ENCODE measurements around the gene CTIF. TPM values are rescaled to one million over a fixed set of nuclear protein-coding genes. Genes with fewer than 3 reads are reported as not detected.

The CTIF gene
- total and polyA plus RNA-seq, 11 donors: 21.2 to 93.0 (median 68.0) TPM

- TF ChIP-seq CTCF (IDR thresholded peaks at IDR 0.05): no peak
- TF ChIP-seq POLR2A (IDR thresholded peaks at IDR 0.05): no peak
- Histone ChIP-seq H3K4me1 (peaks cover 6 to 73% (median 53%) of the 10 kb centered on the region in 12 donors), H3K9me3 (no peaks in the 10 kb centered on the region), H3K4me3 (no peak overlapping the region), H3K27me3 (no peaks in the 10 kb centered on the region), H3K27ac (peak overlapping the region; percentile 49 to 98 (median 84)), H3K36me3 (no peaks in the 10 kb centered on the region)
- intact Hi-C loops (cut with DNase I): loop anchor here in 5 of 10 donors (1.0 to 10.0 kb wide), 10 partner anchors 45 to 162 kb away; no protein-coding TSS in a partner anchor
- DNase-seq (peak in 4 of 5 donors; percentile 50 to 66 (median 59)), ATAC-seq (peak; percentile 43 to 80 (median 62))
- WGBS, 4 donors: 53 to 60% (median 59%) methylated on average over 17 to 19 of the region's 19 CpGs
Measured at GRCh38 chr18:48842259-48843061, 303.6 kb downstream of the CTIF start.

- Histone ChIP-seq H3K4me3 (no peak overlapping the region), H3K4me1 (peaks cover 6 to 72% (median 58%) of the 10 kb centered on the region in 12 donors), H3K27ac (peak overlapping the region; percentile 4 to 98 (median 83)), H3K27me3 (no peaks in the 10 kb centered on the region), H3K9me3 (no peaks in the 10 kb centered on the region), H3K36me3 (no peaks in the 10 kb centered on the region)
- WGBS, 4 donors: 76 to 81% (median 79%) methylated on average over 7 to 8 of the region's 8 CpGs
- DNase-seq (peak in 2 of 5 donors; percentile 9 to 19), ATAC-seq (peak in 2 of 4 donors; percentile 2 to 10)
- intact Hi-C loops (cut with DNase I): loop anchor here in 5 of 10 donors (2.0 to 10.0 kb wide), 9 partner anchors 44 to 162 kb away; no protein-coding TSS in a partner anchor
- TF ChIP-seq POLR2A (IDR thresholded peaks at IDR 0.05) (no peak), CTCF (IDR thresholded peaks at IDR 0.05) (no peak)
Measured at GRCh38 chr18:48843162-48843561, 304.3 kb downstream of the CTIF start.

GRCh38 chr18:48843596-48843995 lies 304.8 kb downstream of the CTIF start:
- Histone ChIP-seq H3K9me3 (no peaks in the 10 kb centered on the region), H3K4me3 (no peak overlapping the region), H3K4me1 (peaks cover 6 to 75% (median 62%) of the 10 kb centered on the region in 12 donors), H3K36me3 (no peaks in the 10 kb centered on the region), H3K27ac (peak overlapping the region in 6 of 12 donors; percentile 81 to 98 (median 85)), H3K27me3 (no peaks in the 10 kb centered on the region)
- intact Hi-C loops (cut with DNase I): loop anchor here in 5 of 10 donors (2.0 to 10.0 kb wide), 9 partner anchors 44 to 163 kb away; no protein-coding TSS in a partner anchor
- DNase-seq (peak in 1 of 5 donors; percentile 15), ATAC-seq (no peak)
- 76 to 80% (median 78%) methylated on average over 4 of the region's 4 CpGs for whole genome bisulfite sequencing, 4 donors
- no peak for TF ChIP-seq POLR2A (IDR thresholded peaks at IDR 0.05)
- TF ChIP-seq CTCF (IDR thresholded peaks at IDR 0.05): no peak

GRCh38 chr18:48844271-48844670 lies 305.4 kb downstream of the CTIF start:
- peak overlapping the region in 6 of 12 donors; percentile 22 to 98 (median 85) for H3K27ac ChIP-seq
- intact Hi-C loops (cut with DNase I): loop anchor here in 5 of 10 donors (5.0 to 10.0 kb wide), 8 partner anchors 43 to 162 kb away; no protein-coding TSS in a partner anchor
- H3K4me1 ChIP-seq: peaks cover 6 to 71% (median 61%) of the 10 kb centered on the region in 12 donors

More at GRCh38 chr18:48844271-48844670, 305.4 kb downstream of the CTIF start:
- H3K36me3 ChIP-seq: no peaks in the 10 kb centered on the region
- no peaks in the 10 kb centered on the region for H3K27me3 ChIP-seq
- no peaks in the 10 kb centered on the region for H3K9me3 ChIP-seq
- no peak for TF ChIP-seq CTCF (IDR thresholded peaks at IDR 0.05)
- no peak for TF ChIP-seq POLR2A (IDR thresholded peaks at IDR 0.05)
- DNase-seq (peak in 2 of 5 donors; percentile 15 to 20), ATAC-seq (no peak)
- H3K4me3 ChIP-seq: no peak overlapping the region
- WGBS, 4 donors: 66 to 85% (median 79%) methylated on average over 7 to 9 of the region's 9 CpGs

All from heart left ventricle (tissue), 16 donors.